CD8-positive, alpha-beta memory T cell (primary cell): ENCODE data around the gene ALCAM. TPM values are rescaled to one million over a fixed set of nuclear protein-coding genes. Genes with fewer than 3 reads are reported as not detected.

Experiments
- CTCF ChIA-PET: fragments of 350-600 bp; sonication (Branson Sonifier 250); formaldehyde crosslinking; loops from one replicate; lab custom pipeline; 2021; ENCODE audit warnings: antibody characterized with exemption; lab: Charles Lee
- POLR2A ChIA-PET: fragments of 350-600 bp; sonication (Branson Sonifier 250); formaldehyde crosslinking; loops from one replicate; lab custom pipeline; 2021; ENCODE audit warnings: antibody characterized with exemption; lab: Charles Lee
- DNase-seq, 5 donors: peaks; one replicate each; pipeline versions ENCODE4 v3.0.0 to v3.0.0-alpha.2; 2020 to 2022; ENCODE audit warnings: mixed read lengths in 1 of 5
- H3K27ac ChIP-seq: one replicate; pipeline ENCODE4 v1.7.0; 2013; ENCODE audit warnings: low read depth, mild to moderate bottlenecking, low read length, moderate library complexity
- H3K27me3 ChIP-seq: 2 replicates; pipeline ENCODE4 v1.7.0; 2013; ENCODE audit warnings: low read length, mild to moderate bottlenecking; ENCODE audit not compliant: insufficient read depth, poor library complexity, severe bottlenecking
- H3K36me3 ChIP-seq: 2 replicates; pipeline ENCODE4 v1.7.0; 2013; ENCODE audit warnings: mild to moderate bottlenecking, low read length, moderate library complexity; ENCODE audit not compliant: insufficient read depth
- H3K4me1 ChIP-seq: 2 replicates; pipeline ENCODE4 v1.7.0; 2013; ENCODE audit warnings: mild to moderate bottlenecking, low read length, moderate library complexity; ENCODE audit not compliant: insufficient read depth
- H3K4me3 ChIP-seq: 2 replicates; pipeline ENCODE4 v1.7.0; 2013; ENCODE audit warnings: mild to moderate bottlenecking, low read length
- H3K9me3 ChIP-seq: 2 replicates; pipeline ENCODE4 v1.7.0; 2013; ENCODE audit warnings: mild to moderate bottlenecking, low read length
- H3K27ac Mint-ChIP-seq, 8 donors: one replicate each; pipeline ENCODE4 v1.8.0; 2020 to 2021; ENCODE audit warnings: mixed read lengths in 8 of 8, mild to moderate bottlenecking in 6 of 8, inconsistent platforms in 3 of 8, moderate library complexity in 3 of 8
- H3K27me3 Mint-ChIP-seq, 2 donors: one replicate each; pipeline ENCODE4 v1.8.0; 2020 to 2021; ENCODE audit warnings: mixed read lengths in 2 of 2, mild to moderate bottlenecking in 1 of 2, moderate library complexity in 1 of 2
- H3K36me3 Mint-ChIP-seq, 3 donors: one replicate each; pipeline ENCODE4 v1.8.0; 2020 to 2021; ENCODE audit warnings: mixed read lengths in 3 of 3, inconsistent platforms in 1 of 3, mild to moderate bottlenecking in 1 of 3
- H3K4me1 Mint-ChIP-seq, 3 donors: one replicate each; pipeline ENCODE4 v1.8.0; 2020 to 2021; ENCODE audit warnings: mixed read lengths in 3 of 3, inconsistent platforms in 1 of 3, mild to moderate bottlenecking in 1 of 3
- H3K4me3 Mint-ChIP-seq, 7 donors: one replicate each; pipeline ENCODE4 v1.8.0; 2020 to 2021; ENCODE audit warnings: mixed read lengths in 7 of 7, mild to moderate bottlenecking in 6 of 7, moderate library complexity in 4 of 7, inconsistent platforms in 2 of 7
- H3K9me3 Mint-ChIP-seq, 5 donors: one replicate each; pipeline ENCODE4 v1.8.0; 2020 to 2022; ENCODE audit warnings: mixed read lengths in 5 of 5, mild to moderate bottlenecking in 3 of 5, moderate library complexity in 2 of 5, inconsistent platforms in 1 of 5
- polyA plus RNA-seq: library from polyadenylated mRNA; unstranded; fragments of 300-500 nt; fragmentation: Illumina TruSeq; gene quantifications from one replicate; pipeline ENCODE4 v1.2.3, GENCODE V29; 2021
- total RNA-seq, 2 experiments: library from RNA; stranded (reverse); gene quantifications; one replicate each; pipeline ENCODE4 v1.2.3, GENCODE V29; 2021

ALCAM gene
- total and polyA plus RNA-seq, 3 experiments from 2014 or later: 6.4 to 26.9 (median 26.1) TPM

GRCh38 chr3:105512061-105512460, 145.4 kb downstream of the ALCAM start:
- Mint-ChIP-seq H3K9me3 (no peaks in the 10 kb centered on the region), H3K4me1 (no peaks in the 10 kb centered on the region), H3K27ac (no peak overlapping the region), H3K36me3 (peaks cover 0 to 2% (median 0%) of the 10 kb centered on the region in 3 donors), H3K27me3 (no peaks in the 10 kb centered on the region), H3K4me3 (no peak overlapping the region)
- Histone ChIP-seq H3K27me3 (no peaks in the 10 kb centered on the region), H3K36me3 (no peaks in the 10 kb centered on the region), H3K9me3 (no peaks in the 10 kb centered on the region), H3K4me3 (no peak overlapping the region), H3K4me1 (no peaks in the 10 kb centered on the region), H3K27ac (no peak overlapping the region)
- ChIA-PET POLR2A (no interaction called here), CTCF (no interaction called here)
- DNase-seq: no peak

DNA sequence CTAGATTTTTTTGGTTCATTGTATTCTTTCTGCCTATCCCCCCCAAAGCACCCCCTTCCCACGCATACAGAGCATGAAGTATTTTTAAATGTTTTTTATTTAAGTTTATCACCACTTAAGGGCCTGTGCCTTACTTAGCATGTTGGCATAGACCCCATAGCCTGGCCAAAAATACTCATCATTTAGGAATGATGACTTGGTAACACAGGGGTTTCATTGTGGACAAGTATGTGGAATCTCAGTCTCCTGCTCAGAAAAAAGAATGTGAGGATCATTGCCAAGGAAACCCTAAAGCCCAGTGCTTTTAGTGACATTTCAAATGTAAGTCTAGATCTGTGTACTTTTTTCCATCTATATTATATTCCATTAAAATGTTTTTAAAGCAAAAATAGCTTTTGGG, 146.3 kb downstream of the ALCAM start:
- Histone ChIP-seq H3K27me3 (no peaks in the 10 kb centered on the region), H3K4me1 (no peaks in the 10 kb centered on the region), H3K27ac (no peak overlapping the region), H3K4me3 (no peak overlapping the region), H3K9me3 (no peaks in the 10 kb centered on the region), H3K36me3 (no peaks in the 10 kb centered on the region)
- H3K27me3 Mint-ChIP-seq: no peaks in the 10 kb centered on the region
- DNase-seq: no peak
- H3K4me1 Mint-ChIP-seq: no peaks in the 10 kb centered on the region
- no peak overlapping the region for H3K4me3 Mint-ChIP-seq
- H3K36me3 Mint-ChIP-seq: peaks cover 0 to 2% (median 0%) of the 10 kb centered on the region in 3 donors
- H3K9me3 Mint-ChIP-seq: no peaks in the 10 kb centered on the region
- ChIA-PET POLR2A (no interaction called here), CTCF (no interaction called here)
- no peak overlapping the region for H3K27ac Mint-ChIP-seq

DNA sequence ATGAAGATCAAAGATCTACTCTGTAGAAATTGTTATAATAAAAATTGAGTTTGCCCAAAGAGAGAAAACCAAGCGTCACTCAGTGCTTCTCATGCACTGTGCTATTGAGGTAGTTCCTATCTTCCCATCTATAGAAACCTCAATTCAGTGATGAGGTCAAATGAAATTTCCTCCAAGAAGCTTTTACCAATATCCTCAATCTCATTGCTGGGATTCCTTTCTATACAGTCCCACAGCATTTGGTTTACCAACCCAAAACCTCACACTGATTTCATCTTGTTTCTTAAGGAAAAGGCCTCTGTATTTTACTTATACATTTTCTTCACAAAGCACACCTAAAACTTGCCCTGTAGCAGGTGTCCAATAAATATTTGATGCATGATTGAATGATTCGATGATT, 147.2 kb downstream of the ALCAM start:
- Histone ChIP-seq H3K4me1 (no peaks in the 10 kb centered on the region), H3K27me3 (no peaks in the 10 kb centered on the region), H3K36me3 (no peaks in the 10 kb centered on the region), H3K4me3 (no peak overlapping the region), H3K9me3 (no peaks in the 10 kb centered on the region), H3K27ac (no peak overlapping the region)
- Mint-ChIP-seq H3K27ac (peak overlapping the region in 1 of 8 donors; percentile 71), H3K27me3 (no peaks in the 10 kb centered on the region), H3K9me3 (no peaks in the 10 kb centered on the region), H3K4me3 (no peak overlapping the region), H3K4me1 (peaks cover 3 to 5% (median 4%) of the 10 kb centered on the region in 3 donors), H3K36me3 (peaks cover 0 to 2% (median 0%) of the 10 kb centered on the region in 3 donors)
- ChIA-PET CTCF (no interaction called here), POLR2A (no interaction called here)
- DNase-seq: no peak

DNA sequence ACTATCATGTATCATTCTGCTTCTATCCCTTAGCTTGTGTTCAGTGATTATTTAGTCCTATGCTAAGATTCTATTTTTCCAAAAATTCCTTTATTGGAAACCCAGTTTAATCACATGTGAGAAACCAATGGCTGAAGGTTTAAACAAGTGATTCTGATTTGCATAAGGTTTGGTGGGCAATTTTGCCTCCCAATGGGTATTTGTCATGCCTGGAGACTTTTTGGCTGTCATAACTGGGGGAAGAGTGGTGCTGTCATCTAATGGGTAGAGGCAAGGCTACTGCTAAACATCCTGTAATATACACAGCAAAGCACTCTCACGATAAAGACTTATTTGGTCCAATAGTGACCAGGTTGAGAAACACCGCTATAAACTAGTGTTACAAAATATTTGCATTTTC, 148.7 kb downstream of the ALCAM start:
- no peak for DNase-seq
- no peaks in the 10 kb centered on the region for H3K27me3 ChIP-seq
- no peaks in the 10 kb centered on the region for H3K27me3 Mint-ChIP-seq
- H3K4me1 ChIP-seq: no peaks in the 10 kb centered on the region
- H3K27ac ChIP-seq: no peak overlapping the region
- H3K4me3 ChIP-seq: no peak overlapping the region
- H3K9me3 ChIP-seq: no peaks in the 10 kb centered on the region
- peaks cover 0 to 2% (median 0%) of the 10 kb centered on the region in 3 donors for H3K36me3 Mint-ChIP-seq
- H3K36me3 ChIP-seq: no peaks in the 10 kb centered on the region
- H3K27ac Mint-ChIP-seq: no peak overlapping the region
- H3K9me3 Mint-ChIP-seq: no peaks in the 10 kb centered on the region
- no peak overlapping the region for H3K4me3 Mint-ChIP-seq
- CTCF ChIA-PET: no interaction called here
- POLR2A ChIA-PET: no interaction called here
- H3K4me1 Mint-ChIP-seq: peaks cover 5 to 6% (median 6%) of the 10 kb centered on the region in 3 donors

GRCh38 chr3:105516972-105517371, 150.3 kb downstream of the ALCAM start:
- Mint-ChIP-seq H3K4me3 (no peak overlapping the region), H3K36me3 (no peaks in the 10 kb centered on the region), H3K4me1 (peaks cover 5 to 6% (median 6%) of the 10 kb centered on the region in 3 donors), H3K27ac (no peak overlapping the region), H3K9me3 (no peaks in the 10 kb centered on the region), H3K27me3 (no peaks in the 10 kb centered on the region)
- H3K27me3 ChIP-seq: no peaks in the 10 kb centered on the region
- H3K4me3 ChIP-seq: no peak overlapping the region
- CTCF ChIA-PET: interaction anchor here (1.4 kb wide), 1 partner anchor 10 kb away, joined by 5 read pairs; no protein-coding TSS in a partner anchor
- no peaks in the 10 kb centered on the region for H3K9me3 ChIP-seq
- POLR2A ChIA-PET: no interaction called here
- DNase-seq: no peak
- no peak overlapping the region for H3K27ac ChIP-seq
- H3K4me1 ChIP-seq: no peaks in the 10 kb centered on the region
- no peaks in the 10 kb centered on the region for H3K36me3 ChIP-seq

DNA sequence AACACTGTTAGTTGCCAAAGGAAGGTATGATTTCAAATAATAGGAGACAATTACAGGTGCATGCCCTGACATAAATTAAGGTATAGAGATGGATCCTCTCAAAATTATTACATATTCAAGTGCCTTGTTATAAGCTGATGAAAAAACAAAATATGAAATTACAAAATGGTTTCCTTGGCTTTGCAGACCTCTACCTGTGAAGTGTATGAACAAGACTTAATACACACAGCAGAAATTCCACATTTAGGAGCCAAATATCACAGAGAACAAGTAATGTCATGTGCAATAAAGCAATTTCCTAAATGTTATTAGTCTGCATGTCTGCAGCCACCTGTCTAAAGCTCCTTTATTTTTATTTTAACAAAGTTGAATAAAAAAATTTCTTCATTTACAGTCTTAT, 151.5 kb downstream of the ALCAM start:
- H3K4me1 Mint-ChIP-seq: peaks cover 5 to 6% (median 6%) of the 10 kb centered on the region in 3 donors
- H3K4me1 ChIP-seq: no peaks in the 10 kb centered on the region
- ChIA-PET POLR2A (no interaction called here), CTCF (interaction anchor here (1.4 kb wide), 1 partner anchor 9 kb away, joined by 5 read pairs; no protein-coding TSS in a partner anchor)
- H3K27me3 ChIP-seq: no peaks in the 10 kb centered on the region
- no peak overlapping the region for H3K27ac Mint-ChIP-seq
- H3K9me3 ChIP-seq: no peaks in the 10 kb centered on the region
- H3K27ac ChIP-seq: no peak overlapping the region
- H3K36me3 Mint-ChIP-seq: no peaks in the 10 kb centered on the region
- H3K4me3 Mint-ChIP-seq: no peak overlapping the region
- no peaks in the 10 kb centered on the region for H3K9me3 Mint-ChIP-seq
- H3K4me3 ChIP-seq: no peak overlapping the region
- no peak for DNase-seq
- H3K27me3 Mint-ChIP-seq: no peaks in the 10 kb centered on the region
- no peaks in the 10 kb centered on the region for H3K36me3 ChIP-seq

- CTCF ChIA-PET: interaction anchor here (1.1 kb wide), 1 partner anchor 9 kb away, joined by 4 read pairs; no protein-coding TSS in a partner anchor
- no peak overlapping the region for H3K27ac Mint-ChIP-seq
- H3K27me3 Mint-ChIP-seq: no peaks in the 10 kb centered on the region
- no peak overlapping the region for H3K4me3 Mint-ChIP-seq
- H3K4me1 Mint-ChIP-seq: peaks cover 5 to 6% (median 6%) of the 10 kb centered on the region in 3 donors
- H3K9me3 ChIP-seq: no peaks in the 10 kb centered on the region
- no peaks in the 10 kb centered on the region for H3K9me3 Mint-ChIP-seq
- DNase-seq: peak in 2 of 5 donors; percentile 33 to 43
- no peaks in the 10 kb centered on the region for H3K27me3 ChIP-seq
- H3K4me3 ChIP-seq: no peak overlapping the region
- H3K4me1 ChIP-seq: no peaks in the 10 kb centered on the region
- H3K36me3 Mint-ChIP-seq: no peaks in the 10 kb centered on the region
- POLR2A ChIA-PET: no interaction called here
- H3K36me3 ChIP-seq: no peaks in the 10 kb centered on the region
- H3K27ac ChIP-seq: no peak overlapping the region
Observed at GRCh38 chr3:105518806-105519418, 152.2 kb downstream of the ALCAM start.

GRCh38 chr3:105521770-105522169, 155.1 kb downstream of the ALCAM start:
- Histone ChIP-seq H3K27ac (no peak overlapping the region), H3K4me3 (no peak overlapping the region), H3K36me3 (no peaks in the 10 kb centered on the region), H3K27me3 (no peaks in the 10 kb centered on the region), H3K9me3 (no peaks in the 10 kb centered on the region), H3K4me1 (no peaks in the 10 kb centered on the region)
- H3K4me1 Mint-ChIP-seq: peaks cover 5 to 17% (median 6%) of the 10 kb centered on the region in 3 donors
- CTCF ChIA-PET: no interaction called here
- no peak overlapping the region for H3K27ac Mint-ChIP-seq
- H3K9me3 Mint-ChIP-seq: no peaks in the 10 kb centered on the region
- POLR2A ChIA-PET: no interaction called here
- H3K4me3 Mint-ChIP-seq: no peak overlapping the region
- H3K36me3 Mint-ChIP-seq: peaks cover 0 to 7% (median 1%) of the 10 kb centered on the region in 3 donors
- H3K27me3 Mint-ChIP-seq: no peaks in the 10 kb centered on the region
- no peak for DNase-seq
